HEK293T (cell line): Measurements from ENCODE around the gene EPHA3.

Experiments used
- BHLHE40 ChIP-seq: fragments of 450-650 bp; IDR thresholded peaks from 2 replicates; pipeline ENCODE4 v1.6.1; 2016; ENCODE audit warnings: mild to moderate bottlenecking, moderate library complexity, borderline replicate concordance
- CTBP1 ChIP-seq: fragments of 450-650 bp; IDR thresholded peaks from 2 replicates; pipeline ENCODE4 v1.6.1; 2016; ENCODE audit warnings: borderline replicate concordance
- ELF4 ChIP-seq: fragments of 450-650 bp; IDR thresholded peaks from 2 replicates; pipeline ENCODE4 v1.6.1; 2017; ENCODE audit warnings: antibody characterized with exemption
- FOXA1 ChIP-seq: fragments of 450-650 bp; IDR thresholded peaks from 2 replicates; pipeline ENCODE4 v1.6.1; 2016; ENCODE audit warnings: mild to moderate bottlenecking
- FOXK2 ChIP-seq: fragments of 450-650 bp; IDR thresholded peaks from 2 replicates; pipeline ENCODE4 v1.6.1; 2016; ENCODE audit warnings: mild to moderate bottlenecking
- FOXM1 ChIP-seq: fragments of 450-650 bp; IDR thresholded peaks from 2 replicates; pipeline ENCODE4 v1.6.1; 2017; ENCODE audit warnings: mild to moderate bottlenecking, borderline replicate concordance
- HDGF ChIP-seq: fragments of 450-650 bp; IDR thresholded peaks from 2 replicates; pipeline ENCODE4 v1.6.1; 2017; ENCODE audit warnings: antibody characterized with exemption, borderline replicate concordance
- LEF1 ChIP-seq: fragments of 450-650 bp; IDR thresholded peaks from 2 replicates; pipeline ENCODE4 v1.6.1; 2017; ENCODE audit warnings: mild to moderate bottlenecking, borderline replicate concordance
- NFRKB ChIP-seq: fragments of 450-650 bp; IDR thresholded peaks from 2 replicates; pipeline ENCODE4 v1.6.1; 2016; ENCODE audit warnings: mild to moderate bottlenecking, moderate library complexity
- PKNOX1 ChIP-seq: fragments of 450-650 bp; IDR thresholded peaks from 2 replicates; pipeline ENCODE4 v1.6.1; 2016
- SP1 ChIP-seq: fragments of 450-650 bp; IDR thresholded peaks from 2 replicates; pipeline ENCODE4 v1.6.1; 2017
- SUZ12 ChIP-seq: fragments of 450-650 bp; IDR thresholded peaks from 2 replicates; pipeline ENCODE4 v1.6.1; 2016; ENCODE audit warnings: mild to moderate bottlenecking
- ZNF384 ChIP-seq: fragments of 450-650 bp; IDR thresholded peaks from 2 replicates; pipeline ENCODE4 v1.6.1; 2016

GRCh38 chr3:89300981-89301380 lies 193.6 kb downstream of the EPHA3 start:
- no peak for TF ChIP-seq CTBP1
- TF ChIP-seq SUZ12: no peak
- TF ChIP-seq SP1: no peak
- TF ChIP-seq FOXM1: no peak
- no peak for TF ChIP-seq FOXK2
- no peak for TF ChIP-seq PKNOX1
- no peak for TF ChIP-seq LEF1
- no peak for TF ChIP-seq FOXA1
- no peak for TF ChIP-seq ZNF384
- no peak for TF ChIP-seq NFRKB
- TF ChIP-seq BHLHE40: no peak
- no peak for TF ChIP-seq ELF4
- no peak for TF ChIP-seq HDGF
